WTC11 (cell line): ENCODE measurements around the gene FAM107B. TPM values are rescaled to one million over a fixed set of nuclear protein-coding genes. Genes with fewer than 3 reads are reported as not detected.

Experiments
- ATAC-seq: fragments of 200-7000 bp; cut with Tn5 transposase; 2 replicates; pipeline ENCODE4 v1.10.0; 2021; ENCODE audit warnings: mild to moderate bottlenecking, moderate library complexity
- CTCF ChIA-PET: fragments of 300-600 bp; sonication (Branson Sonifier 250); formaldehyde crosslinking; loops from one replicate; lab custom pipeline; 2021; ENCODE audit warnings: antibody characterized with exemption; lab: Charles Lee
- POLR2A ChIA-PET: fragments of 350-600 bp; sonication (Branson Sonifier 250); formaldehyde crosslinking; loops from one replicate; lab custom pipeline; 2021; ENCODE audit warnings: antibody characterized with exemption; lab: Charles Lee
- DNase-seq: peaks from one replicate; pipeline ENCODE4 v3.0.0; 2021; ENCODE audit warnings: low spot score
- H3K27ac Mint-ChIP-seq: 2 replicates; pipeline ENCODE4 v1.8.0; 2021; ENCODE audit warnings: mixed read lengths
- H3K27me3 Mint-ChIP-seq: 2 replicates; pipeline ENCODE4 v1.8.0; 2021; ENCODE audit warnings: low read depth, mild to moderate bottlenecking, moderate library complexity, mixed read lengths
- H3K36me3 Mint-ChIP-seq: 2 replicates; pipeline ENCODE4 v1.8.0; 2021; ENCODE audit warnings: mixed read lengths
- H3K4me1 Mint-ChIP-seq: 2 replicates; pipeline ENCODE4 v1.8.0; 2022; ENCODE audit warnings: mixed read lengths
- H3K4me3 Mint-ChIP-seq: 2 replicates; pipeline ENCODE4 v1.8.0; 2021; ENCODE audit warnings: mild to moderate bottlenecking, moderate library complexity, mixed read lengths
- H3K9me3 Mint-ChIP-seq: 2 replicates; pipeline ENCODE4 v1.8.0; 2021; ENCODE audit warnings: mixed read lengths
- CREM ChIP-seq: sonication (generic); formaldehyde crosslinking; IDR thresholded peaks from 2 replicates; pipeline ENCODE4 v1.8.1; 2022; ENCODE audit warnings: mild to moderate bottlenecking, missing genetic modification reagents, moderate library complexity
- IRF1 ChIP-seq: sonication (generic); formaldehyde crosslinking; IDR thresholded peaks from 2 replicates; pipeline ENCODE4 v1.8.0; 2023; ENCODE audit warnings: missing genetic modification reagents
- JAZF1 ChIP-seq: fragments of 250-450 bp; sonication (Bioruptor Pico); IDR thresholded peaks from 2 replicates; pipeline ENCODE4 v1.9.0; 2021; ENCODE audit warnings: moderate library complexity, mild to moderate bottlenecking, inconsistent platforms
- JUN ChIP-seq: sonication (generic); formaldehyde crosslinking; IDR thresholded peaks from 2 replicates; pipeline ENCODE4 v1.8.0; 2023; ENCODE audit warnings: mild to moderate bottlenecking, missing genetic modification reagents
- NR3C1 ChIP-seq: sonication (generic); formaldehyde crosslinking; conservative IDR thresholded peaks from 2 replicates; pipeline ENCODE4 v1.8.1; 2023; ENCODE audit warnings: low read depth, mild to moderate bottlenecking, missing genetic modification reagents
- PRDM15 ChIP-seq: sonication (generic); formaldehyde crosslinking; IDR thresholded peaks from 2 replicates; pipeline ENCODE4 v1.8.0; 2022; ENCODE audit warnings: missing genetic modification reagents
- PRRX2 ChIP-seq: fragments of 250-450 bp; sonication (Bioruptor Pico); IDR thresholded peaks from 2 replicates; pipeline ENCODE4 v1.8.0; 2021; ENCODE audit warnings: mild to moderate bottlenecking
- RELA ChIP-seq: sonication (generic); formaldehyde crosslinking; IDR thresholded peaks from 2 replicates; pipeline ENCODE4 v1.8.1; 2022; ENCODE audit warnings: missing genetic modification reagents, mild to moderate bottlenecking, borderline replicate concordance
- ZNF121 ChIP-seq: sonication (generic); formaldehyde crosslinking; IDR thresholded peaks from 2 replicates; pipeline ENCODE4 v1.8.0; 2023; ENCODE audit warnings: missing genetic modification reagents
- ZNF317 ChIP-seq: sonication (generic); formaldehyde crosslinking; IDR thresholded peaks from 2 replicates; pipeline ENCODE4 v1.8.1; 2023; ENCODE audit warnings: low read depth, mild to moderate bottlenecking, moderate library complexity, missing genetic modification reagents, borderline replicate concordance
- ZNF423 ChIP-seq: fragments of 250-450 bp; sonication (Bioruptor Pico); IDR thresholded peaks from 2 replicates; pipeline ENCODE4 v2.1.2; 2022; ENCODE audit warnings: mild to moderate bottlenecking, moderate library complexity
- ZNF425 ChIP-seq: fragments of 250-450 bp; sonication (Bioruptor Pico); conservative IDR thresholded peaks from 2 replicates; pipeline ENCODE4 v1.9.0; 2021; ENCODE audit warnings: mild to moderate bottlenecking
- total RNA-seq: library from RNA; stranded (reverse); gene quantifications from 3 replicates; pipeline ENCODE4 v1.2.3, GENCODE V29; 2021
- TF ChIP-seq, protein P1 (sequence below): fragments of 250-450 bp; sonication (Bioruptor Pico); IDR thresholded peaks from 2 replicates; pipeline ENCODE4 v2.1.2; 2022; ENCODE audit warnings: mild to moderate bottlenecking, moderate library complexity
- TF ChIP-seq, protein P2 (sequence below): sonication (generic); formaldehyde crosslinking; IDR thresholded peaks from 2 replicates; pipeline ENCODE4 v1.8.0; 2022; ENCODE audit warnings: mild to moderate bottlenecking, missing genetic modification reagents
- TF ChIP-seq, protein P3 (sequence below): sonication (generic); formaldehyde crosslinking; IDR thresholded peaks from 2 replicates; pipeline ENCODE4 v1.8.0; 2022; ENCODE audit warnings: mild to moderate bottlenecking, missing genetic modification reagents
- TF ChIP-seq, protein P4 (sequence below): fragments of 200-600 bp; IDR thresholded peaks from 2 replicates; pipeline ENCODE4 v1.8.0; 2022; ENCODE audit warnings: antibody characterized with exemption

FAM107B gene
- total RNA-seq, 1 experiment from 2014 or later = 22.4 TPM

DNA sequence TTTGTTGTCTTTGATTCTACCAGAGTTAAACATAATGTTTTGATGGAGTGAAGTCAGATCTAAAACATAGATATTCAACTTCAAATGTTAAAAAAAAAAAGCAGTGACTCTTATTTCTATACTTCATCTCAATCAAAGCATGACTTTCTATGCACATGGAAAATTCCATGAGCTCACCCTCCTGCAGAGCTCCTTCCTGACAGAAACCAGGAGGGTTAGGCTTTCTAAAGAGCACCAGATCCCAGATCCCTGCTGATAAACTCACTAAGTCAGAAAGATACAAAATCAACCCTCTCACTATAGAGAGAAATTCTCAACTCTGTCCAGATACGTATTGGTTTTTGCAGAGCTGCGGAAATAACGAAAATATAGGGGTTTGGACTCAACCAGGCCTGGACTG, 122.6 kb downstream of the FAM107B start:
- no peak overlapping the region for H3K4me3 Mint-ChIP-seq

More for the DNA sequence above, 122.6 kb downstream of the FAM107B start:
- Mint-ChIP-seq H3K9me3 (peaks cover 7% of the 10 kb centered on the region), H3K27me3 (peaks cover 4% of the 10 kb centered on the region; the same call in 1 of the 2 replicates), H3K4me1 (peaks cover 71% of the 10 kb centered on the region), H3K36me3 (no peaks in the 10 kb centered on the region), H3K27ac (peak overlapping the region; percentile 27; the same call in 1 of the 2 replicates)
- CTCF ChIA-PET = interaction anchor here (1.8 kb wide), 1 partner anchor 104 kb away, joined by 6 read pairs; no protein-coding TSS in a partner anchor
- no peak for TF ChIP-seq JAZF1
- TF ChIP-seq, protein P1, sequence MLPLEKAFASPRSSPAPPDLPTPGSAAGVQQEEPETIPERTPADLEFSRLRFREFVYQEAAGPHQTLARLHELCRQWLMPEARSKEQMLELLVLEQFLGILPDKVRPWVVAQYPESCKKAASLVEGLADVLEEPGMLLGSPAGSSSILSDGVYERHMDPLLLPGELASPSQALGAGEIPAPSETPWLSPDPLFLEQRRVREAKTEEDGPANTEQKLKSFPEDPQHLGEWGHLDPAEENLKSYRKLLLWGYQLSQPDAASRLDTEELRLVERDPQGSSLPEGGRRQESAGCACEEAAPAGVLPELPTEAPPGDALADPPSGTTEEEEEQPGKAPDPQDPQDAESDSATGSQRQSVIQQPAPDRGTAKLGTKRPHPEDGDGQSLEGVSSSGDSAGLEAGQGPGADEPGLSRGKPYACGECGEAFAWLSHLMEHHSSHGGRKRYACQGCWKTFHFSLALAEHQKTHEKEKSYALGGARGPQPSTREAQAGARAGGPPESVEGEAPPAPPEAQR (CRISPR knock-in tag) = no peak
- TF ChIP-seq ZNF425 = no peak
- TF ChIP-seq, protein P2, sequence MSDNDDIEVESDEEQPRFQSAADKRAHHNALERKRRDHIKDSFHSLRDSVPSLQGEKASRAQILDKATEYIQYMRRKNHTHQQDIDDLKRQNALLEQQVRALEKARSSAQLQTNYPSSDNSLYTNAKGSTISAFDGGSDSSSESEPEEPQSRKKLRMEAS = no peak
- TF ChIP-seq PRDM15 (CRISPR knock-in tag) = no peak
- TF ChIP-seq JUN (CRISPR knock-in tag) = no peak
- TF ChIP-seq IRF1 (CRISPR knock-in tag) = no peak
- TF ChIP-seq ZNF121 (CRISPR knock-in tag) = no peak
- TF ChIP-seq, protein P3, sequence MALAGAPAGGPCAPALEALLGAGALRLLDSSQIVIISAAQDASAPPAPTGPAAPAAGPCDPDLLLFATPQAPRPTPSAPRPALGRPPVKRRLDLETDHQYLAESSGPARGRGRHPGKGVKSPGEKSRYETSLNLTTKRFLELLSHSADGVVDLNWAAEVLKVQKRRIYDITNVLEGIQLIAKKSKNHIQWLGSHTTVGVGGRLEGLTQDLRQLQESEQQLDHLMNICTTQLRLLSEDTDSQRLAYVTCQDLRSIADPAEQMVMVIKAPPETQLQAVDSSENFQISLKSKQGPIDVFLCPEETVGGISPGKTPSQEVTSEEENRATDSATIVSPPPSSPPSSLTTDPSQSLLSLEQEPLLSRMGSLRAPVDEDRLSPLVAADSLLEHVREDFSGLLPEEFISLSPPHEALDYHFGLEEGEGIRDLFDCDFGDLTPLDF (CRISPR knock-in tag) = no peak
- TF ChIP-seq, protein P4, sequence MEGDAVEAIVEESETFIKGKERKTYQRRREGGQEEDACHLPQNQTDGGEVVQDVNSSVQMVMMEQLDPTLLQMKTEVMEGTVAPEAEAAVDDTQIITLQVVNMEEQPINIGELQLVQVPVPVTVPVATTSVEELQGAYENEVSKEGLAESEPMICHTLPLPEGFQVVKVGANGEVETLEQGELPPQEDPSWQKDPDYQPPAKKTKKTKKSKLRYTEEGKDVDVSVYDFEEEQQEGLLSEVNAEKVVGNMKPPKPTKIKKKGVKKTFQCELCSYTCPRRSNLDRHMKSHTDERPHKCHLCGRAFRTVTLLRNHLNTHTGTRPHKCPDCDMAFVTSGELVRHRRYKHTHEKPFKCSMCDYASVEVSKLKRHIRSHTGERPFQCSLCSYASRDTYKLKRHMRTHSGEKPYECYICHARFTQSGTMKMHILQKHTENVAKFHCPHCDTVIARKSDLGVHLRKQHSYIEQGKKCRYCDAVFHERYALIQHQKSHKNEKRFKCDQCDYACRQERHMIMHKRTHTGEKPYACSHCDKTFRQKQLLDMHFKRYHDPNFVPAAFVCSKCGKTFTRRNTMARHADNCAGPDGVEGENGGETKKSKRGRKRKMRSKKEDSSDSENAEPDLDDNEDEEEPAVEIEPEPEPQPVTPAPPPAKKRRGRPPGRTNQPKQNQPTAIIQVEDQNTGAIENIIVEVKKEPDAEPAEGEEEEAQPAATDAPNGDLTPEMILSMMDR = no peak
- TF ChIP-seq PRRX2 (CRISPR knock-in tag) = no peak
- TF ChIP-seq ZNF317 (CRISPR knock-in tag) = no peak
- TF ChIP-seq NR3C1 (CRISPR knock-in tag) = no peak
- TF ChIP-seq RELA (CRISPR knock-in tag) = no peak
- no peak for TF ChIP-seq ZNF423
- TF ChIP-seq CREM (CRISPR knock-in tag) = no peak
- ATAC-seq (no peak), DNase-seq (no peak)
- POLR2A ChIA-PET = no interaction called here
